Hepatocyte (in vitro differentiated cells): ENCODE measurements around the gene ACY1. TPM values are rescaled to one million over a fixed set of nuclear protein-coding genes. Genes with fewer than 3 reads are reported as not detected.

Experiments
- DNase-seq: peaks from one replicate; pipeline ENCODE4 v3.0.0-alpha.2; 2016; ENCODE audit warnings: low spot score
- H2AFZ ChIP-seq: fragments of 200-600 bp; sonication (generic); 2 replicates; pipeline ENCODE4 v1.6.0; 2016; ENCODE audit warnings: antibody characterized with exemption, mild to moderate bottlenecking
- H3K27ac ChIP-seq: fragments of 200-600 bp; sonication (generic); 2 replicates; pipeline ENCODE4 v1.5.1; 2016; ENCODE audit warnings: mild to moderate bottlenecking
- H3K27me3 ChIP-seq: fragments of 200-600 bp; sonication (generic); 2 replicates; pipeline ENCODE4 v1.6.1; 2016
- H3K36me3 ChIP-seq: fragments of 200-600 bp; sonication (generic); replicated peaks from 2 replicates; pipeline ENCODE4 v1.5.1; 2016; ENCODE audit warnings: low read depth; ENCODE audit not compliant: insufficient read depth
- H3K4me1 ChIP-seq: fragments of 200-600 bp; sonication (generic); 2 replicates; pipeline ENCODE4 v1.5.1; 2016; ENCODE audit warnings: mild to moderate bottlenecking, moderate library complexity; ENCODE audit not compliant: insufficient read depth
- H3K4me2 ChIP-seq: fragments of 200-600 bp; sonication (generic); 2 replicates; pipeline ENCODE4 v1.6.0; 2016
- H3K4me3 ChIP-seq: fragments of 200-600 bp; sonication (generic); 2 replicates; pipeline ENCODE4 v1.5.1; 2016; ENCODE audit warnings: mild to moderate bottlenecking
- H3K79me2 ChIP-seq: fragments of 200-600 bp; sonication (generic); 2 replicates; pipeline ENCODE4 v1.6.0; 2017; ENCODE audit warnings: mild to moderate bottlenecking
- H3K9me2 ChIP-seq: fragments of 200-600 bp; sonication (generic); replicated peaks from 2 replicates; pipeline ENCODE4 v1.6.0; 2017; ENCODE audit warnings: mild to moderate bottlenecking; ENCODE audit not compliant: insufficient read depth
- H3K9me3 ChIP-seq: fragments of 200-600 bp; sonication (generic); 2 replicates; pipeline ENCODE4 v1.5.1; 2016; ENCODE audit warnings: low read depth, mild to moderate bottlenecking
- H4K20me1 ChIP-seq: fragments of 200-600 bp; sonication (generic); 2 replicates; pipeline ENCODE4 v1.6.0; 2016; ENCODE audit warnings: mild to moderate bottlenecking; ENCODE audit not compliant: insufficient read depth, poor library complexity, severe bottlenecking
- CTCF ChIP-seq: fragments of 200-600 bp; sonication (generic); IDR thresholded peaks from 2 replicates; pipeline ENCODE4 v1.5.1; 2016; ENCODE audit warnings: antibody characterized with exemption, mild to moderate bottlenecking; ENCODE audit not compliant: poor library complexity
- EZH2 ChIP-seq: fragments of 200-600 bp; sonication (generic); IDR thresholded peaks from 2 replicates; pipeline ENCODE4 v1.6.1; 2016; ENCODE audit warnings: antibody characterized with exemption, mild to moderate bottlenecking, borderline replicate concordance
- EZH2phosphoT487 ChIP-seq: fragments of 200-600 bp; sonication (generic); IDR thresholded peaks from one replicate; pipeline ENCODE4 v1.6.1; 2018; ENCODE audit warnings: antibody characterized with exemption, mild to moderate bottlenecking, low read depth, moderate library complexity; ENCODE audit not compliant: unreplicated experiment, severe bottlenecking
- WGBS: methylation state at CpG from one replicate; pipeline ENCODE4 v1.1.6; 2016; ENCODE audit warnings: low lambda C conversion rate; ENCODE audit errors: missing lambda C conversion rate; 5-methylcytosine and 5-hydroxymethylcytosine counted together
- polyA plus RNA-seq: library from polyadenylated mRNA; unstranded; fragments of >200 nt; fragmentation: Nextera tagmentation; extraction: Ambion mirVana; gene quantifications from 2 replicates; pipeline ENCODE4 v1.2.1, GENCODE V29; 2016
- total RNA-seq: library from RNA; depleted of rRNA; stranded (reverse); fragments of >200 nt; gene quantifications from 2 replicates; pipeline ENCODE4 v1.2.3, GENCODE V29; 2014

ACY1 gene
- total and polyA plus RNA-seq, 2 experiments from 2014 or later: 164 to 183 TPM

- no peaks in the 10 kb centered on the region for H3K27me3 ChIP-seq
- H3K4me2 ChIP-seq: peak overlapping the region; percentile 78
- peaks cover 23% of the 10 kb centered on the region for H3K79me2 ChIP-seq
- no peaks in the 10 kb centered on the region for H3K36me3 ChIP-seq
- H3K9me2 ChIP-seq: no peaks in the 10 kb centered on the region
- no peak for DNase-seq
- peaks cover 30% of the 10 kb centered on the region for H3K4me1 ChIP-seq
- peak overlapping the region; percentile 97 for H3K27ac ChIP-seq
- peak overlapping the region; percentile 37 for H3K4me3 ChIP-seq
- TF ChIP-seq EZH2phosphoT487 (no peak), EZH2 (no peak), CTCF (no peak)
- 76% methylated on average over 19 of the region's 22 CpGs for WGBS
- no peaks in the 10 kb centered on the region for H3K9me3 ChIP-seq
- H4K20me1 ChIP-seq: no peaks in the 10 kb centered on the region
- H2AFZ ChIP-seq: peak overlapping the region; percentile 42
Observed at GRCh38 chr3:51983578-51984268, 388 bp downstream of the ACY1 start.

- Histone ChIP-seq H2AFZ (no peak overlapping the region), H3K4me2 (peak overlapping the region; percentile 78), H4K20me1 (no peaks in the 10 kb centered on the region), H3K27me3 (no peaks in the 10 kb centered on the region), H3K4me3 (no peak overlapping the region), H3K4me1 (peaks cover 30% of the 10 kb centered on the region), H3K9me2 (no peaks in the 10 kb centered on the region), H3K79me2 (peaks cover 23% of the 10 kb centered on the region), H3K36me3 (no peaks in the 10 kb centered on the region), H3K27ac (peak overlapping the region; percentile 97), H3K9me3 (no peaks in the 10 kb centered on the region)
- TF ChIP-seq EZH2phosphoT487 (no peak), EZH2 (no peak), CTCF (no peak)
- DNase-seq: no peak
Observed at GRCh38 chr3:51984269-51984647, 923 bp downstream of the ACY1 start.

- H3K9me3 ChIP-seq: no peaks in the 10 kb centered on the region
- peak overlapping the region; percentile 78 for H3K4me2 ChIP-seq
- no peak for DNase-seq
- peak overlapping the region; percentile 97 for H3K27ac ChIP-seq
- peaks cover 30% of the 10 kb centered on the region for H3K4me1 ChIP-seq
- TF ChIP-seq EZH2 (no peak), EZH2phosphoT487 (no peak), CTCF (no peak)
- H3K36me3 ChIP-seq: no peaks in the 10 kb centered on the region
- no peak overlapping the region for H3K4me3 ChIP-seq
- WGBS: 93% methylated on average over 6 of the region's 6 CpGs
- H4K20me1 ChIP-seq: no peaks in the 10 kb centered on the region
- H3K79me2 ChIP-seq: peaks cover 23% of the 10 kb centered on the region
- no peaks in the 10 kb centered on the region for H3K9me2 ChIP-seq
- no peak overlapping the region for H2AFZ ChIP-seq
- H3K27me3 ChIP-seq: no peaks in the 10 kb centered on the region
Observed at GRCh38 chr3:51985063-51985462, 1.7 kb downstream of the ACY1 start.
